GM20431 (cell line): ENCODE measurements around the gene HSPA12B.

Experiments used
- in situ Hi-C: fragments of 300-500 bp; cut with MseI, MboI; formaldehyde crosslinking; loops from one replicate; pipeline ENCODE4 v1.15.0; 2020; ENCODE audit warnings: low sequenced_read_pairs; ENCODE audit not compliant: unreplicated experiment

The HSPA12B gene

GRCh38 chr20:3732327-3733118, at the start of gene HSPA12B:
Gene HSPA12B, plus strand, starts transcription at chr20:3732685. Its CDS starts 5,990 bp downstream, at chr20:3738675.
- in situ Hi-C loops = no loop called here

GRCh38 chr20:3685341-3685740, 47.1 kb upstream of the HSPA12B start:
- in situ Hi-C loops = no loop called here

- in situ Hi-C loops = no loop called here
These were observed 46.1 kb upstream of the HSPA12B start for GRCh38 chr20:3686421-3686820.

DNA sequence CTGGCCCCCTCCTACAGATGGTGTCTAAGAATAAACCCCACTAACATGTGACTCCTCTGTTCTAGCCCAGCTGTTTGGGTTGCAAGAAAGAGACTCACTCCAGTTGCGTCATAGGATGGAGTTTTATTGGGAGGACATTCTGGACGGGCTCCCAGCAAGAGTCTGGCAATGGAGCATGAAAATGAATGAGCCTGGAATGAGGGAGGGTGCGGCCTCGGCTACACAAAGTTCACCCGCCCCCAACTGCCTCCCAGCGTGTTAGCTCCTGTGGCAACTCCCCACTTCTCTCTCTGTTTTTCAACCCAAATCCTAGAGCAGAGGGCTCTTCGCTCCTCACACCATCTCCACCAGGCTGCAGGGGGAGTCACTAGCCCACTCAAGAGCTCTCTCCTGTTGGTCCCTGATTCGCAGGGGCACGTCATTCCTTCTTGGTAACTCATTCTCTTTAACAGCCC, 45.6 kb upstream of the HSPA12B start:
- in situ Hi-C loops = no loop called here

DNA sequence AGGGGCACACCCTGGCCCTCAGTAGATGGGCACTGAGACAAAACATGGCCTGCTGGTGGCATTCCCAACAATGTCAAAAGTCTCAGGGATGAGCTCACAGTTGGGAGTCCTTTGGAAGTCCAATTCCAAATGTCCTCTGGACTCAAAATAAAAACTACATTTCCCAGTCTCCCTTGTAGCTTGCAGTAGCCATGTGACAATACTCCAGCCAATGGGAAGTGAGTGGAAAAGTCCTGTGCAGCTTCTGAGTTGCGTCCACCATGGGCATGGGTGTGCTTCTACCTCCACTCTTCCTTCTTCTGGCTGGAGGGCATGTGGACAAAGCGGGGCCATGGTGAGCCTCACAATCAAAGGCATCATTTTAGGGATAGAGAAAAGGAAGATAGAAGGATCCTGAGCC, 44.8 kb upstream of the HSPA12B start:
- in situ Hi-C loops = no loop called here

DNA sequence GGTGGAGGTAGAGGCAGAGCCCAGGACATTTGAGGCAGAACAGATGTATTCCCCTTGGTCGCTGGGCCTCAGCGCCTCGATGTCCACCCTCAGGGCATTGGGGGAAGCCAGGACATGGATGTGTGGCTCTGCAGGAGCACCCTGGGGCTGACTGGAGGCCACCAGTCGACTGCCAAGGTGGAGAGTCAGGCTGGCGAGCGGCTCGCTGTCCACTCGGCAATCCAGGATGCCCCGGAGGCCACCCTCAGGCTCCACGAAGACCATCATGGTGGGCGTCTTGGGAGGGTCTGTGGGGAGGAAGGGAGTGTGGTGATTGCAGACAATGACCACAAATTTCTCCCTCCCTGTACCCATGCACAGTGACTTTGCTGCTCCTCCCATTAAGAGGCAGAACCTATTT, 42.5 kb upstream of the HSPA12B start:
- in situ Hi-C loops = no loop called here

- in situ Hi-C loops = no loop called here
These were observed 42.1 kb upstream of the HSPA12B start for GRCh38 chr20:3690413-3690812.

- in situ Hi-C loops = no loop called here
These were observed 41.2 kb upstream of the HSPA12B start for GRCh38 chr20:3691306-3691705.

GRCh38 chr20:3691897-3692296, 40.6 kb upstream of the HSPA12B start:
- in situ Hi-C loops = no loop called here

DNA sequence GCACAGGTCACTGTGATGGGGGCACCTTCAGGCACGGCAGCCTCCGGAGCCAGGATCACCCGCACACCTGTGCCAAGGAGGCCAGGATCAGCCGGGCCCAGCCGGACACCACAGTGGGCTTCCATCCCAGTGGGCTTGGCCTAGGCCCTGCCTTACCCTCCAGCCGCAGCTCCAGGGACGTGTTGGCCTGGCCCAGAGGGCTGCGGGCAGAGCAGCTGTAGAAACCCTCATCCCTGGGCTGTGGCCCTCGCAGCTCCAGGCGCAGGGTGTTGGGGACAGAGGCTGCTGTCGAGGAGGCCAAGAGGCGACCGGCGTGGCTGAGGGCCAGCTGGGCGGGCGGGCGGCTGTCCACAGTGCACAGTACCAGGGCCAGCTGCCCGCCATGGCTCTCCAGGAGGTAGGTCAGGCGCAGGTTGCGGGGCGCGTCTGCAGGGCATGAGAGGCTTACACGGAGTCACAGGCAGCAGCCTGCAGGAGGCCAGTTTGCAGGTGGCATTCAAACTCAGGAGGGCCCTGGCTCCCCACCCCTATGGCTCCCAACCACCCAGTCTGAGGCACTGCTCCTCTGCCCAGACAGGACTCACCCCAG, 39.7 kb upstream of the HSPA12B start:
- in situ Hi-C loops = no loop called here

DNA sequence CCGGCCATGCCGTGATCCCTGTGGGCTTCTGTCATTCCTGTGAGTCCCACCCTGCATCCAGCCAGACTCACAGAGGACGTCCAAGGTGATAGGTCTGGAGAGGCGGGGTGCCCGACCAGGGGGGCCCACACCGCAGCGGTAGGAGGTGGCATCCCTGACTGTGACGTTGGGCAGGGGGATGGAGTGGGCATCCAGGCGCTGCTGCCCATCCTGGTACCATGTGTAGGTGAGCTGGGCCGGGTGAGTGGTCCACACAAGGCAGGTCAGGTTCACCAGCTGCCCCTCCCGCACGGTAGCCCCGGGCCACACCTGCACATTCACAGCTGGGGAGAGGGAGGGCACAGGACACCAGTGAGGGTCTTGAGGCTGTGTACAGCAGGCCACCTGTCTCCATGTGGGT, 39.1 kb upstream of the HSPA12B start:
- in situ Hi-C loops = no loop called here

DNA sequence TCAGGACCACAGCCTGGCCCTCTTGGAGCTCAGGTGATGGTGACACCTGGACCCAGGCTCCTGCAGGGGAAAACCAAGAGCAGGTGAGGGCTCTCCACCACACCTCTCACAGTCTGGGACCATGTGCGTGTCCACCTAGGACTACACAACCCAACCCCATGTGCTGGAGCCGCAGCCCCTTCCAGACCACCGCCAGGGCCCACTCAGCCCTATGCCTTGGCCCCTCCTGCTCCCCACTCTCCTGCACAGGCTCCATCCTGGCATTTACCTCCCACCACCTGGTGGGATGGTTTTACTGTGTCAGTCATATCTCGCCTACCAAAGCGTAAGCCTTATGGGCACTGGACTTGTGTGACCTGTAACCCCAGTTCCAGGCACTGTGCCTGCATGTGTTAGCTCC, 37.6 kb upstream of the HSPA12B start:
- in situ Hi-C loops = no loop called here

GRCh38 chr20:3696200-3696599, 36.3 kb upstream of the HSPA12B start:
- in situ Hi-C loops = no loop called here

DNA sequence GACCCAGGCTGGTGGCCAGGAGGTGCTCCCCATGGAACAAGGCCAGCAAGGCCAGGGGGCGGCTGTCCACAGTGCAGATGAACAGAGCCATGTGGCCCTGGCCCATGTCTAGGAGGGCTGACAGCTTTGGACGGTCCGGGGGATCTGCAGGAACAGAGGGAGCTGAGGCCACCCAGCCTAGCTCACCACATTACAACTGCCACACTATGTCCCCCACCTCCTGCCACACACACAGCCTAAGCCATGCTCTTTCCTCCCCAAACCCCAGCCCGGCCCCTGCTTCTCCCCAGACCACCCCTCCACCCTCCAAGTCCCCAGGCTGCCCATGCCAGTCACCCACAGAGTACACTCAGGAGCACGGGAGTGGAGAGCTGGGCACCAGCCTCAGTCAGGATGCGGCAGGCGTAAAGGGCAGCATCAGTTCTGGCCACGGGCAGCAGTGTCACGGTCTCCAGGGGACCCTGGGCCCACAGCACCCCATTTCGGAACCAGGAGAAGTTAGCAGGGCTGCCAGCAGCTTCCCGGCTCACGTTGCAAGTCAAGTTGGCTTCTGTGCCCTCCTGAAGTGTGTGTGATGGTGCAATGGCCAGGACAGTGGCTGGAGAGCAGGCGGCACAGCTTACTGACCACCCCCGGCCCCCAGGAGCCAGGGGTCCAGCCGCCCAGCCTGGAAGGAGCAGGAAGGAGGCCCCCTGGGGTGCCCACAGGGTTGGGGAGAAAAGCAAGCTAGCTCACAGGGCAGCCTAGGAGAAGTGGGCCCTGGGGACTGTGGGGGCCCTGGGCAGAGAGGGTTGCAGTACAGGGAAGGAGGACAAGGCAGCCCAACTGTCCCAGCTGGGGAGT, 35.5 kb upstream of the HSPA12B start:
- in situ Hi-C loops = no loop called here

GRCh38 chr20:3697588-3698305, 34.7 kb upstream of the HSPA12B start:
- in situ Hi-C loops = no loop called here

DNA sequence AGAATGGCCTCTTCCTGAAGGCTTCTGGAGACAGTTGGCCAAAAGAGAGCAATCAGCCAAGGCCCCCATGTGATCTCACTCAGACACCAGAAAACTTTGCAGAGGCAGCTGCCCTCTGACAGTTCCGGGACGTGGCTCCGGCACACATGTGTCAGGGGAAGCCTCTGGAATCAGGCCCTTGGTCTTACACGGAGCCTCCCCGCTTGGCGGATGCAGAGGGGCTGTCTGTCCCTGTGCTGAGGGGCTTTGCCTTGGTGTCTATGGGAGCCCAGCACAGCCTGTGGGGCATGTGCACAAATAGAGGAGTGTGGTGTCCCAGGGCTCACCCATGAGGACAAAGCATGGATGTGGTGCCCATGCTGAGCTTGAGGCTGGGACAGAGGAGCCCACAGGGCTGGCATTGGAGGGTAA, 33.9 kb upstream of the HSPA12B start:
- in situ Hi-C loops = no loop called here

GRCh38 chr20:3699037-3699436, 33.4 kb upstream of the HSPA12B start:
- in situ Hi-C loops = no loop called here

DNA sequence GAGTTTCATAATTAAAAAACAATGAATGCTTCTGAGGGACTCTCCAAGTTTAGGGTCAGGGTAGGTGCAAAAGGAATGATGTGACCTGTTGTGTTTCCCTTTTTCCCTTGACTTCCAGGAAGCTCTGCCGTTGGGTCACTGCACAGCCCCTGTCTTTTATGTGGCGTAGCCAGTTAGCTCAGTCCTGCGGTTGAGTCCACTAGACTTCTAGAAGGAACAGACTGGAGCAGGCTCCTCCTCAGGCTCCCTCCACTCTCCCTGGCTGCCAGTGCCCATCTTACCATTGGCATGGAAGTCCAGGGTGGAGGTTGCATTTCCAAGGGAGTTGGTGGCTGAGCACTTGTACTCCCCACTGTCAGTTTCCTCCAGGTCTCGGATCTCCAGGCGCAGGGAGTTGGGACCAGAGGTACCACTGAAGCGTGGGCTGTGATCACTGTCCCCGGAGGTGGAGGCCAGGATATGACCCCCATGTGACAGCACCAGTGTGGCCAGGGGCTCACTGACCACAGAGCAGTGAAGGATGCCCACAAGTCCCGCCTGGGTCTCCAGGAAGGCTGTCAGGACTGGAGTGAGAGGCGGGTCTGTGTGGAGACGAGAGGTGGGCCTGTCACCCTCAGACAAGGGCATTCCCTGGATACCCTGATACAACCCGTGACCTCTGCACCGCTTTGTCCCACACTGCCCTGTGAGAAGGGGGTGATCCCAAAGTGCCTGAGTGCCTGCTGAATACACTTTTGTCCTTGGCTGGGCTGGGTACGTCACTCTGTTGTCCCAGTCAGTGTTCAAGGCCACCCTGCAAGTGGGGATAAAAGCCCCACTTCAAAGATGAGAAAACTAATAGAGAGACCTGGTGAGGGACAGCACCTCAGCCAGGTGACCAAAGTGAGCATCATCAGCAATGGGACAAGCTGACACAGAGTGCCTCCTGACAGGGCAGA, 31.2 kb upstream of the HSPA12B start:
- in situ Hi-C loops = no loop called here
